ENCODE results near the gene NMUR1.
"Not testable (repeated sequence)": the region's sequence is repeated elsewhere in the genome, so short reads cannot be mapped to it uniquely, and the experiment has no call there.

NMUR1 gene, protein sequence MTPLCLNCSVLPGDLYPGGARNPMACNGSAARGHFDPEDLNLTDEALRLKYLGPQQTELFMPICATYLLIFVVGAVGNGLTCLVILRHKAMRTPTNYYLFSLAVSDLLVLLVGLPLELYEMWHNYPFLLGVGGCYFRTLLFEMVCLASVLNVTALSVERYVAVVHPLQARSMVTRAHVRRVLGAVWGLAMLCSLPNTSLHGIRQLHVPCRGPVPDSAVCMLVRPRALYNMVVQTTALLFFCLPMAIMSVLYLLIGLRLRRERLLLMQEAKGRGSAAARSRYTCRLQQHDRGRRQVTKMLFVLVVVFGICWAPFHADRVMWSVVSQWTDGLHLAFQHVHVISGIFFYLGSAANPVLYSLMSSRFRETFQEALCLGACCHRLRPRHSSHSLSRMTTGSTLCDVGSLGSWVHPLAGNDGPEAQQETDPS

DNA sequence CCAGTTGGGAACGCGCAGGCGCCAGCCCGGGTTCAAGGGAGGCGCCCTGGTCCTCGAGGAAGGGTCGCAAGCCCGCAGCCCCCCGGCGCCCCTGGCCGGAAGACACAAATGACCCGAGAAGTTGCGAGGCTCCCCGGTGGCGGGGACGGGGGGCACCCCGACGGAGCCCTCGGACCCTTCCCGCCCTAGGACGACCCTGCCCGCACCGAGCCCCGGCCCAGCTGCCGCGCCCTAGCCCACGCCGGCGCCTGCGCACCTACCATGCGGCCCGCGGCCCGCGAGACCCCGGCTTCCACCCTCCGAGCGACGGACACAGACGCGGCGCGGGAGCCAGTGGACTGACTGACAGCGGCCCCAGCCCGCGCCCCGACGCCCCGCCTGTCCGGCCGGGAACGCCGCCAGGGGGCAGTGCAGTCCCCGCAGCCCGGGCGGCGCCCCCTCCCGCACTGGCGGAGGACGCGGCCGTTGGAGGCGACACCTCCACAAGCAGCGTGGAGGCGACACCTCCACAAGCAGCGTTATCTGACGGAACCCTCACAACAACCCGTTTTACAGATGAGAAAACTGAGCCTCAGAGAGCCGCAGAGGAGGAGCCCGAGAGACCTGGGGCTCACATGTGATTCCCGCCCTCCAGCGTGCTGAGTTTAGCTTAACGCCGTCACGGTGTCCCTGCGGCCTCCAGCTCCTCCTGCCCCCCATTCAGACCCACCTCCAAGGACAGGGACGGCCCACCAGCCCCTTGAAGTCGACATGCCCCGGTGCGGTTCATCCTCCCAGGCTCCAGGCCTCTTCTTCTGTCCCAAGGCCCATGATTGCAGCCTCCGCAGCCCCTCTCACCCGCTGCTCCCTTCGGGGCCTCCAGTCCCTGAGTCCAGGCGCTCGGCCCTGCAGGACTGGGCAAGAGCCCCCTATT, at the start of gene NMUR1:
Gene NMUR1, minus strand, starts transcription at position 347 of the 913 bp plus-strand sequence. Its CDS starts 84 bp downstream, at position 263.
- peak; percentile 68 for DNase-seq

DNA sequence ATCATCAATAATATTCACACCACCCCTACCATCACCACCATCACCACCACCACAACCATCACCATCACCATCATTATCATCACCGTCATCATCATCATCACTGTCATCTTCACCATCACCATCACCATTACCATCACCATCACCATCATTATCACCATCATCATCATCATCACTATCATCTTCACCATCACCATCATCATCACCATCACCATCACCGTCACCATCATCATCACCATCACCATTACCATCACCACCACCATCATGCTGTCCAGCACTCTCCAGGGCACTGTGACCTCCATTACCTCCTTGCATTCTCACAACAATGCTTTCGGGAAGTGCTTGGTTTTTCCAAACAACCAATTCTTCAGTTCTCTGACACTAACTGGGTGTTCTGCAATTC, 49.3 kb upstream of the NMUR1 start:
- no peak for DNase-seq

DNA sequence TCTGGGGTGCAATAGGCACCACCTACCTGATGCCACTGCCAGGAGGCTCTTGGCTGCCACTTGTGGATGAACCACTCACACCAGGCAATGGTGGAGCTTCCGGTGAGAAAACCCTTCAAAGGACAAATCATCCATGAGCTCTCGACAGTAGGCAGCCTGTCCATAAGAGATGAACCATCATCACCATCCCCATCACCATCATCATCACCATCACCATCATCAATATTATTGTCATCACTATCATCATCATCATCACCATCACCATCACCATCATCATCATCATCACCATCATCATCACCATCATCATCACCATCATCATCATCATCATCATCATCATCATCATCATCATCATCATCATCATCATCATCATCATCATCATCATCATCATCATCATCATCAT, 48.4 kb upstream of the NMUR1 start:
- not testable (repeated sequence) for DNase-seq

DNA sequence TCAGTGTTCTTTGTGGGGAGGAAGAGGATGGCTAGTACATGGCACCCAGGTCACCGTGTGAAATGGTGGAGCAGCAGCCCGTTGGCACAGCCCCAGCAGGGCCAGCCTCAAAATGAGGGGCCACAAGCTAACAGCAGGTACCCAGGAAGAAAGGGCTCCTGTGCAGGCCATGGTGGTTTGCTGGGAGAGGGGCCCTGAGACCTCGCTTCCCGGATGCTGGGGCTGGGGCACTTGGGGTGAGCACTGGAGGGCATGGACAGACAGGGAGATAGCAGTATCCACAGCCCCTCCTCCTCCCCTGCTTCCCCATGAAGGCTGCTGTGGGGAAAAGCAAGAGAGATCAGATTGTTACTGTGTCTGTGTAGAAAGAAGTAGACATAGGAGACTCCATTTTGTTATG, 46.2 kb upstream of the NMUR1 start:
- DNase-seq, result no peak

DNA sequence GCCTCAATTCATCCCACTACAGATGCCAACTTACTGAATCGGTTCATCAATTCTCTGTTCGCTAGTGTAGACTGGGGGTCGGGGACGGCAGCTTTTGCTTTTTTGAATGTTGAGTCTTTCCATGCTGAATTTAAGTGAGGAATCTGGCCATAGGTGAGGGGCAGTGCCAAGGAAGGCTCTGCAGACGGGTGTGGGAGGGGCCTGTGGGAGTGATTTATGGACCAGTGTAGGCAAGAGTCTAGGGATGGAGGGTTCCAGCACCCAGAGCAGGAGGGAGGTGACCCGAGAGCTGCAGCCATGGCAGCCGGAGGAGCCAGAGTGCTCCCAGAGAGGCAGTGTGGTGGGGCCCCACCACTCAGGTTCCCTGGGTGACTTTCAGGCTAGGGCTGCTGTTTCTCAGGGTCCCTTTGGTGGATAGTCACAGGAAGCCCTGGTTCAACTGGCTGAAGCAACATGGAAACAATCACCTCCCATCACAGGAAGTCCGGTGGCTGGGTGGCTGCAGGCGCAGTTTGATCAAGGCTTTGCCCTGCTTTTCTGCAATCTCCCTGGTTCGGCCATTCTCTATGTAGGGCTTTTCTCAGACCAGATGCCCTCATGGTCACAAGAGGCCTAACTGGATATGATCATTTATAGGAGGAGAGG, 45.5 kb upstream of the NMUR1 start:
- no peak for DNase-seq

DNA sequence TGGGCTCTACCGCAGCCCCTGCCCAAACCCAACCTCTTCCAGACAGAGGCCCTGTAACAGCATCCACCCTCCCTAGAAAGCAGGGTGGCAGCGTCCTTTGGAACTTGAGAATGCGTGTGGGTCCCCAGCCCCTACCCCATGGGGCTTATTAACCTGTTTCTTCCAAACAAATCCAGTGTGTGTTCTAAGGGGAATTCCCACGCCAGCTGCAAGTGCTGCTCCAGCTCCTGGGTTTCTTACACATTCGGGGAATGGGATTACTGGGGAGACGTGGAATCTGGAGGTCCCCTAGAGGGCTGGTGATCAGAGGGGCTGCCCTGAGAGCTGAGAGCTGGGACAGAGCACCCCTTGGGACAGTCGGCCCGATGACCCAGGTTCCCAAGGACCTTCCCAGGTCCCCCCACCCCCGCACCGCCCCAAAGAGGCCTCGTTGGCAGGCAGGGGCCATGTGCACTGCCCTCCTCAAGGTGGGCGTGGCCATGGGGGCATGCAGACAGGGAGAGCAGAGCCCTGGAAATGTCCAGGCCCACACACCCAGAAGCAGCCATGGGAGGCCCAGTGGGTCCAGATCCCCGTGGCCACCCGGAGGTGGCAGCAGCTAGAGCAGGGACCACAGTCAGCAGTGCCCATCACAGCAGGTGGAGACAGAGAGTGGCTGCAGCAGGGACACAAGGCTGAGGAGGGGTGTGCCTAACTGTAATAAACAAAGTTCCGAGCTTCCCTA, 43.6 kb upstream of the NMUR1 start:
- no peak for DNase-seq

DNA sequence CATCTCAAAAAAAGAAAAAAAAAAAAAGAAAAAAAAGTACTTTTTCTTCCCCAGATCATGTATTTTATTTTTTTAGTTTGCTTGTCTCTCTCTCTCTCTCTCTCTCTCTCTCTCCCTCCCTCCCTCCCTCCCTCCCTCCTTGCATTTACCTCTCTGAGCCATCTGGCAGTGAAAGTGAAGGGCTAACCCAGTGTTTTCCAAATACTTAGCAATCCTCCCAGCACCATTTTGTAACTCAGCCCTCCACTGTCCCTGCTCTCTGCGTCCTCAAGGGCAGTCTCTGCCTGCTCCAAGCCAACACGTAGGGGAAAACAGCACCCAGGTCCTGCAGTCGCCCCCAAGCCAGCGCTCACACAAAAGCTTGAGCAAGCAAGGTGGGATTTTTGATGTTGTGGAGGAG, 42.9 kb upstream of the NMUR1 start:
- DNase-seq, result no peak

DNA sequence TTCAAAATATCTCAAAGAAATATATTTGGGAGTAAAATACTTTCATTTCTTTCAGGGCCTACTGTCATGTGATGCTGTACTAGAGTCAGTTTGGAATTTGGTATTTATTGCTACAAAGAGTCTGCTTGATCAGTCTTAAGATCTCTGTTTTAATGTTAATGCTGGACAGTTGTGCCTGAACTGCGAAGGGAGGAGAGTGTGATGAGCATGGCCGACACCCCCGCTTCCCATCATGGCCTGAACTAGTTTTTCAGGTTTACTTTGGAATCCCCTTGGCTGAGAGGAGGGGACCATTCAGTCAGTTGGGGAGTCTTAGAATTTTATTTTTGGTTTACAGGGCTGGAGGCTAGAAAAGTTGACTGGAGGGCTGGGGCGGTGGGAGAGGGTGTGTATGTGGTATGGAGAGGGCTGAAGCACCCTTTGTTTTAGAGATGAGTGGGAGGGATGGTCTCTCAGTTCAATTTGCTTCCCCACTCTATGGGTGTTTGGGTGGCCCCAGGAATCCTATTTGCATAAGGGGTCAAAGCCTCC, 41.5 kb upstream of the NMUR1 start:
- no peak for DNase-seq

DNA sequence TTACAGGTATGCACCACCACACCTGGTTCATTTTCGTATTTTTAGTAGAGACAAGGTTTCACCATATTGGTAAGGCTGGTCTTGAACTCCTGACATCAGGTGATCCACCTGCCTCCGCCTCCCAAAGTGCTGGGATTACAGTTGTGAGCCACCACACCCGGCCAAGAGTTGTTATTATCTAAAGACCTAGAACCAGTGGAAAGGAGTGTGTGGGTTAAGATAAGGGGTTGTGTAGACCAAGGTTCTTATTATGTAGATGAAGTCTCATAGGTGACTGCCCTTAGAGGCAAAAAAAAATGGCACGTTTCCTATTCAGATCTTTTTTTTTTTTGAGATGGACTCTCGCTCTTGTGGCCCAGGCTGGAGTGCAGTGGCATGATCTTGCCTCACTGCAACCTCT, 40.7 kb upstream of the NMUR1 start:
- DNase-seq, result not testable (repeated sequence)

DNA sequence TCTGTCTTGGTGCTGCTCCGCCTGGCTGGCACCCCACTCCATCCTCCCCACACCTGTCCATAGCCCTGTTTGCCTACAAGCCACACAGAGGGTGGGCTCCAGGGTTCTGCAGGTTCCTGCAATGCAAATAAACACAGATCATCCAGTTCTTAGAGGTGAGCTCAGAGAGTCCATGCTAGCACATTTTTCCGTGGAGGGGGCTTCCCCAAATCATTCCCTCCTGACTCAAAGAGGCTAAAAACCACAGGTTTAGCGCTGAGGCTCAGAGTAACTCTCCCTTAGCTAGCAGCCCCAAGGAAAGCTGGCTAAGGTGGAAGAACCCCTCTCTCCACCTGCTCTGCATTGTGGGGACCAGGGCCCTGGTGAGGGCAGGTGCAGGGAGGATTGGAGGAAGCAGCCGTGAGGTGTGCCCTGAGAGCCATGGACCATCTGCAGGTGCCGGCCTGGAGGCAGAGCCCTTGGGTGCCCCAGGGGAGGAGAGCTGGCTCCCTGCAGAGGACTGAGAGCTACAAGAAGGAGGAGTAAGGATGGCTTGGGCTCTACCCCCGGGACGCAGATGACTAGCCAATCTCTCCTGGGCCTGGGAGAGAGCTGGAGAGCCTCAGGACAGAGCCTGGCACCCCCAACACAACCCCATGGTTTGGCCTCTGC, 38.7 kb upstream of the NMUR1 start:
- no peak for DNase-seq

DNA sequence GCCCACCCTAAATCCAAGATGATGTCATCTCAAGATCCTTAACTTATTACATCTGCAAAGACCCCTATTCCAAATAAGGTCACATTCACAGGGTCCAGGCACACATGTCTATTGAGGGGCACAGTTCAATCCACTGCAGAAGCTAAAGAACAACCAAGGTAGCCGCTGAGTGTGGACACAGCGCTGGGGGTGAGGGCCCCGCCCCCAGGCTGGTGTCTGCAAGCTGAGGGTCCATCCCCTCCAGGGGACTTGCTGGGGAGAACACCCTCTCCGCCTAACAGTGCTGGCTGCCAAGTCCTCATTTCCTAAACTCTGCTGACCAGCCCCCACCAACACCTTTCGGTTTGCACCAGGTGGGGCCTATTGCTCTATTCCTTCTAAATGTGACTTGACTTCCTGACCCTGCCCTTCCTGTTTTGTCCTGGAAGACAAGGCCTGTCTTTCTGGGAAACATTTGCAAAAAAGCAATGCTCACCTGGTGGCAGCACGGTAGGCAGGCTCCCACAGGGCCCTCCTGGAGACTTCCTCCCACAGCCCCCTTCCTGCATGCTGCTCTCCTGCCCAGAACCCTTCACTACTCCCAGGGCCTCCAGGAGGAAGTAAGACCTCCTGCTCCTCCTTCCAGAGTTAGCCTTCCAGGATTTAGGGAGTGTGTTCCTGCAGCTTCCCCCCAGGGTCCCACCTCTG, 38.0 kb upstream of the NMUR1 start:
- DNase-seq, result no peak

DNA sequence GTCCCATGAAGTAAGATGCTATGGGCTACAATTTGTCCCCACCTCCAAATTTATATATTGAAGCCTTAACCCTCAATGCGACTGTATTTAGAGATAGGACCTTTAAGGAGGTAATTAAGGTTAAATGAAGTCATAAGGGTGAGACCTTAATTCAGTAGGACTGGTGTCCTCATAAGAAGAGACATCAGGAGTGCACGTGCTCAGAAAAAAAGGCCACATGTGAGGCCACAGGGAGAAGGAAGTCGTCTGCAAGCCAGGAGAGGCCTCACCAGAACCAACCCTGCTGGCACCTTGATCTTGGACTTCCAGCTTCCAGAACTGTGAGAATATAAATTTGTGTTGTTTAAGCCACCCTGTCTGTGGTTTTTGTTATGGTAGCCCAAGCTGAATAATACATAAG, 36.9 kb upstream of the NMUR1 start:
- no peak for DNase-seq

DNA sequence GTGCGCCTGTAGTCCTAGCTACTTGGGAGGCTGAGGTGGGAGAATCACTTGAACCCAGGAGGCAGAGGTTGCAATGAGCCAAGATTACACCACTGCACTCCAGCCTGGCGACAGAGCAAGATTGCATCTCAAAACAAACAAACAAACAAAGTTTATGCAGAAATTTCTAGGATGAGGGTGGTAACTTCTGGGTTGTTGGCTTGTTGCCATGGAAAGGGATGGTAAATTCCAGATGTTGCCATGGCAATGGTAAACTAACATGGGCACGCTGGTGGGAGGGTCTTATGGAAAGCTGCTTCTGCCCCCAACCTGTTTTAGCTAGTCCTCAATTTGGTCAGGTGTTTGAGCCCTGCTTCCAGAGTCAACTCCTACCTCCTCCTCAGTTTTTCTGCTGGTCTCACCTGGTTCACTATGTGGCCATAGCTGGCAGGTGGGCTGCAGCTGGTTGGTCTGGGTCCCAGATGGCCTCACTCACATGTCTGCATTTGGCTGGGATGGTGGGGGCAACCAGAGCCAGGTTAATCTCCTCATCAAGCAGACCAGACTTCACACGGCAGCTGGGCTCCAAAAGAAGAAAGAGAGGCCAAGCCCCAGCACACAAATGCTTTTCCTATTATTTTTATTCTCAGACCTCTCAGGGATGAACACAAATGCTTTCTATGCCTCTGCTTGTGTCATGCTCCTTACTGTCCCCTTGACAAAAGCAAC, 35.8 kb upstream of the NMUR1 start:
- DNase-seq, result no peak

DNA sequence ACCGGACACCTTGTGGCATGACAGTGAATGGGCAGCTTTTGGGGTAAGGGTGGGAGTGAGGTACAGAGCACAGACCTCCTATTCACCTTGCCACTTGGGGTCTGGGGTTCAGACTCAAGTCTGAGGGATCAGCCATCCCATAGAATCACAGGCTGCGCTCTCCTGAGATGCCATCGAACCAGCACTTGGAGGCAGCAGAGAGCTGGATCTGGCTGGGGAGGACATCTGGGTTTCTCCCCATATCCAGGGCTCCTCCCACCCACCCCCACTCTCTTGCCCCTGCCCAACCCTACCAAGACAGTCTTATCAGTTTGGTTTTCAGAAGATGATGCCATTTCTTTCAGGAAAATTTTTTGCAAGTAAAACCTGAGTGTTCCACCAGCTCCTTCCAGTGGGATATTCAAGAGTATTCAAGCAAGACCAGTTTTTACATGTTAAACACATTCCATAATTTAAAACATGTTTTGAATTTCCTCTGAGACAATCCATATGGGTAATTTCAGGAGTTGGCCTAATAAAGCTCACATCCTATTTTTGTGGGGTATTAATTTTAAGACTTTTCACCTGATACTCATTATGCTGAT, 33.2 kb upstream of the NMUR1 start:
- no peak for DNase-seq

DNA sequence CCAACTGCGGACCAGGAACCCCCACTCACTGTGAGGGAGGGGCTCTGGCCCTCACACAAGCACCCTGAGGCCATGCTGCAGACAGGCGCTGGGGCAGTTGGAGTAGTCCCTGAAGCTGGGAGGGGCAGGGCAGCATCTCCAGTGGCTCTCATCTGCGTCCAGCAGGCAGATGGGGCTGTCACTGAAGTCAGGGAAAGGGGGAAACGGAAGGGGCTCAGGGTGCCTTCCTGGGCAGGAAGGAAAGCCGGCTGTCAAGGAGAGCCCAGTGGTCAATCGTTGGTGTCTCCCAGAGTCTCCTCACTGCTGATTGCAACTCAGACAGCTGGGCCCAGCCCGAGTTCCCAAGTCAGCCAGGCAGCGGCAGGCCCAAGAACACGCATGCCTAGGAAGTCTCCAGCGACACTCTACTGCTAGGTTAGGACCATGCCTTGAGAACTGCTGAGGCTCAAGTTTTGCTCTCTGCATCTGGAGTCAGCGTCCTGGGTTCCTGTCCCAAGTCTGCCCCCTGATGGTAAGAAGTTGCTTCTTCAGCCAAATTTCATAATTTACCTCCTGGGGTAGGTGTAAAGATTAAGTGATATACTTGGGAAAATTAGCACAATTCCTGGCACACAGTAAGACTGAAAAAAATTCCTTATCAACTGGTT, 27.4 kb upstream of the NMUR1 start:
- peak; percentile 62 for DNase-seq

DNA sequence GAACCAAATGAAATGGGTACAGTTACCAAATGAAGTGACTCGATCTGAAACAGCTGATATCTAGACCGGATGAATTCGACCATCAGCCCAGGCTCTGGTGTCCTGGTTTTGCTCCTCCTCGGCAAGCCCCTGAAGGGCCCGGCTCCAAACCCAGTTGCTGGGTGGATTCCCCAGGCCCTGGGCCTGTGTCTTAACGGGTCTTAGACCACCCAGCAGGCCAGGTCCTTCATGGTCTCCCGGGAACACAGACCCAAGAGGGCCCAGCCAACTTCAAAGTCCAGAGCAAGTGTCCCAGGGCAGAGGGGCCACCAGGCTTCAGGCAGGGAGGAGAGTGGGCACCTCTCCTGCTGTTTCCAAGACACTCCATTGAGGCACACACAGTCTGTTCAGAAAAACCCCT, 26.7 kb upstream of the NMUR1 start:
- DNase-seq, result no peak

DNA sequence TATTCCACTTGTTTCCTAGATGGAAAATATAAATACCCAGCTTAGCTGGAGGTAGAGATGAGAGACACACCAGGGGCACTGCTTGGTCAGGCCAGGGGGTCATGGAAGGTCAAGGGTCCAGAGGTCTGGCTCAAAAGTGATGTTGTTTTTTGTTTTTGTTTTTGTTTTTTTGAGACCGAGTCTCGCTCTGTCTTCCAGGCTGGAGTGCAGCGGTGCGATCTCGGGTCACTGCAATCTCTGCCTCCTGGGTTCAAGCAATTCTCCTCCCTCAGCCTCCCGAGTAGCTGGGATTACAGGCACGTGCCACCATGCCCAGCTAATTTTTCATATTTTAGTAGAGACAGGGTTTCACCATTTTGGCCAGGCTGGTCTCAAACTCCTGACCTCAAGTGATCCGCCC, 26.3 kb upstream of the NMUR1 start:
- not testable (repeated sequence) for DNase-seq

DNA sequence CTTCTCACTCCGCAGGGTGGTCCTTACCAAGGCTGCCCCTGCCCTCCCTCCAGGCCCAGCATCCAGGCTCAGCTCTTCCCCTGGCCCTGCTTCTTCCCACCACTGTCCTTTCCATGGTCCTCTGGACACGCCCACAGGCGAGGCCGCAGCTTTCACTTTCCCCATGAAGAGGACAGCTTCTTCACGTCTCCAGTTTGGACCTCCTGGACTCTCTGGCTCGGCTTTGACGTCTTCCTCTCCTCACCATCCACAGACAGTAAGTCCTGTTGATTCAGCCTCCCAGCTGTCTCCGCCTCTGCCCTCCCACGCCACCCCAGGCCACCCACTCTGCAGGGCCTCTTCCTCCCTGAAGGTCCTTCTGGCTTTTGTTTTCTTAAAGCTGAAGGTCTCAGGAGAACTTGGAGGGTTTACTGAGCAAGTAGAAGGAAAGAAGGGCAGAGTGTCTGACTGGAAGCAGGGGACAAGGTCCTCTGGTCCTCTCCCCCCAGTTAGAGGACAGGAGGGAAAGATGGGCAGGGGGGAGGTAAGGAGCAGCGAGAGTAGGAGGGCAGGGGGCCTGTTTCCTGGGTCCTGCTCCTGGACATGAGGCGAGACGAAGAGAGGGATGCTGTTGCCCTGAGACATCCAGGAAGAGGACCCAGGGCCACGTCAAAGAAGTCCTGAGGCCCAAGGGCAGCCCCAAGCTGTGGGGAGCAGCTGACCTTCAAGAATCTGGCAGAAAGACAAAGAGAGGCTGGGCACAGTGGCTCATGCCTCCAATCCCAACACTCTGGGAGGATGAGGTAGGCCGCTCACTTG, 24.7 kb upstream of the NMUR1 start:
- DNase-seq, result no peak

DNA sequence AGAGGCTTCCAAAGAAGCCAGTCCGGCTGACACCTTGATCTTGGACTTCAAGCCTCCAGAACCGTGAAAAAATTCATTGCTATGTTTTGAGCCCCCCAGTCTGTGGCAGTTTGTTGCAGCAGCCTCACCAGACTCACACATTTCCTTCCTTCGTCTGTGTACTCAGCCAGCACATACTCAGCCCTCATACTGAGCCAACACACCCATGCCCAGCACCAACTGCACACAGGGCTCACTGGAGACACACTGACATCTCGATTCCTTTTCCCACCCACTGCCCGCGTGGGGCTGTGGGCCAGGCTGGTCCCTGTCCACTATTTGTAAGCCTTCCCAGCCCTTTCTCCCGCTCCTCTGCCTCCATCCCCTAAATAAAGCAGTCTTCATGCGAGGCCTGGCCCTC, 24.1 kb upstream of the NMUR1 start:
- DNase-seq, result no peak

Data from activated gamma-delta T cell treated with Interleukin-2 at 50 U/mL for 16 hours (primary cell).